PC-9 (cell line): Measurements from ENCODE around the gene OLIG2. TPM values are rescaled to one million over a fixed set of nuclear protein-coding genes. Genes with fewer than 3 reads are reported as not detected.

ENCODE experiments used
- BruUV-seq: library from RNA; stranded (reverse); fragments of 400-500 nt; replicated peaks from 2 replicates; lab custom pipeline; 2021; lab: Mats Ljungman, UMichigan
- CTCF ChIA-PET: fragments of 300-600 bp; sonication (Branson Sonifier 250); formaldehyde crosslinking; loops from one replicate; lab custom pipeline; 2022; ENCODE audit warnings: antibody characterized with exemption; lab: Charles Lee
- POLR2A ChIA-PET: fragments of 300-600 bp; sonication (Branson Sonifier 250); formaldehyde crosslinking; loops from one replicate; lab custom pipeline; 2022; ENCODE audit warnings: antibody characterized with exemption; ENCODE audit not compliant: unreplicated experiment; lab: Charles Lee
- DNase-seq, 2 experiments: peaks; one replicate each; pipeline versions ENCODE4 v3.0.0 to v3.0.0-alpha.2; 2015 to 2022; ENCODE audit warnings: mixed read lengths in 1 of 2
- H2AFZ ChIP-seq: fragments of 200-600 bp; sonication (generic); 2 replicates; pipeline ENCODE4 v1.8.1; 2017; ENCODE audit warnings: antibody characterized with exemption
- H3F3A ChIP-seq: fragments of 200-600 bp; sonication (generic); 2 replicates; pipeline ENCODE4 v1.8.1; 2017; ENCODE audit warnings: antibody characterized with exemption, mild to moderate bottlenecking, low read depth; ENCODE audit not compliant: insufficient read depth
- H3K27ac ChIP-seq: fragments of 200-600 bp; sonication (generic); 2 replicates; pipeline ENCODE4 v1.6.1; 2016; ENCODE audit warnings: mixed run types
- H3K27me3 ChIP-seq: fragments of 200-600 bp; sonication (generic); 2 replicates; pipeline ENCODE4 v1.6.1; 2016; ENCODE audit warnings: low read depth, mixed run types; ENCODE audit not compliant: insufficient read depth
- H3K36me3 ChIP-seq: fragments of 200-600 bp; sonication (generic); 2 replicates; pipeline ENCODE4 v1.6.1; 2016; ENCODE audit warnings: low read depth, mixed run types
- H3K4me1 ChIP-seq: fragments of 200-600 bp; sonication (generic); replicated peaks from 2 replicates; pipeline ENCODE4 v1.6.1; 2016; ENCODE audit warnings: mixed run types; ENCODE audit not compliant: insufficient read depth
- H3K4me2 ChIP-seq: fragments of 200-600 bp; sonication (generic); 2 replicates; pipeline ENCODE4 v1.6.1; 2017; ENCODE audit warnings: mixed run types
- H3K4me3 ChIP-seq: fragments of 200-600 bp; sonication (generic); 2 replicates; pipeline ENCODE4 v1.6.1; 2016; ENCODE audit warnings: mixed run types
- H3K79me2 ChIP-seq: fragments of 200-600 bp; sonication (generic); 2 replicates; pipeline ENCODE4 v1.6.1; 2017; ENCODE audit warnings: low read depth, mixed run types
- H3K9me2 ChIP-seq: fragments of 200-600 bp; sonication (generic); 2 replicates; pipeline ENCODE4 v1.8.1; 2017; ENCODE audit warnings: mild to moderate bottlenecking; ENCODE audit not compliant: insufficient read depth
- H3K9me3 ChIP-seq: fragments of 200-600 bp; sonication (generic); 2 replicates; pipeline ENCODE4 v1.8.1; 2016; ENCODE audit warnings: low read depth; ENCODE audit not compliant: insufficient read depth
- H4K20me1 ChIP-seq: fragments of 200-600 bp; sonication (generic); 2 replicates; pipeline ENCODE4 v1.8.1; 2017; ENCODE audit not compliant: insufficient read depth
- CTCF ChIP-seq: fragments of 200-600 bp; sonication (generic); conservative IDR thresholded peaks from 2 replicates; pipeline ENCODE4 v1.6.1; 2017; ENCODE audit warnings: mixed run types, antibody characterized with exemption, mild to moderate bottlenecking, moderate library complexity
- EZH2 ChIP-seq: fragments of 200-600 bp; sonication (generic); IDR thresholded peaks from 2 replicates; pipeline ENCODE4 v1.8.0; 2017; ENCODE audit warnings: antibody characterized with exemption, low read depth
- intact Hi-C: fragments of 100-400 bp; cut with micrococcal nuclease; formaldehyde crosslinking; loops from one replicate; pipeline ENCODE4 v1.10.0; 2022; ENCODE audit not compliant: unreplicated experiment
- total RNA-seq: library from RNA; stranded (reverse); gene quantifications from 2 replicates; pipeline ENCODE4 v1.2.3, GENCODE V29; 2021

The OLIG2 gene
- total RNA-seq, 1 experiment from 2014 or later = not detected

DNA sequence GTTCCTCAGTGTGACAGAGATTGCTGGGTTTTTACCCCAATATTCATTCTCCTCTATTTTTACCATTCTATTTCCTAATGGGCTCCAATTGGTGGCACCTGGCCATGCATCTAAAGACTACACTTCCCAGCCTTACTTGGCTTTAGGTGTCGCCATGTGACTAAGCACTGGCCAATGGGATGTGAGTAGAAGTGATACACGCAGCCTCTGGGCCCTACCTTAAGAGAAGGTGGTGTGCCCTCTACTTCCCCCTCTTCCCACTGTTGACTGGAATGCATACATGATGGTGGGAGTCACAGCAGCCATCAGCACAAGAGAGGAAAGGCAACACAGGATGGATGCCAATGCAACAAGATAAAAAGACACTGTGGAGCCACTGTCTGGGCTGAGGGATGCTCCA, 11.4 kb upstream of the OLIG2 start:
- H3K79me2 ChIP-seq = no peaks in the 10 kb centered on the region
- TF ChIP-seq CTCF = no peak
- TF ChIP-seq EZH2 = no peak
- H3F3A ChIP-seq = no peaks in the 10 kb centered on the region
- H2AFZ ChIP-seq = no peak overlapping the region
- POLR2A ChIA-PET = no interaction called here
- no peak for DNase-seq
- no peak overlapping the region for H3K4me2 ChIP-seq
- H3K9me3 ChIP-seq = no peaks in the 10 kb centered on the region
- CTCF ChIA-PET = no interaction called here
- no peaks in the 10 kb centered on the region for H3K36me3 ChIP-seq
- H3K9me2 ChIP-seq = no peaks in the 10 kb centered on the region
- no peak overlapping the region for H3K27ac ChIP-seq
- no peaks in the 10 kb centered on the region for H3K4me1 ChIP-seq
- no peak overlapping the region for H3K4me3 ChIP-seq
- no peaks in the 10 kb centered on the region for H4K20me1 ChIP-seq
- intact Hi-C loops = no loop called here
- no TSS peak for BruUV-seq
- H3K27me3 ChIP-seq = peaks cover 14% of the 10 kb centered on the region; the same call in 1 of the 2 replicates

DNA sequence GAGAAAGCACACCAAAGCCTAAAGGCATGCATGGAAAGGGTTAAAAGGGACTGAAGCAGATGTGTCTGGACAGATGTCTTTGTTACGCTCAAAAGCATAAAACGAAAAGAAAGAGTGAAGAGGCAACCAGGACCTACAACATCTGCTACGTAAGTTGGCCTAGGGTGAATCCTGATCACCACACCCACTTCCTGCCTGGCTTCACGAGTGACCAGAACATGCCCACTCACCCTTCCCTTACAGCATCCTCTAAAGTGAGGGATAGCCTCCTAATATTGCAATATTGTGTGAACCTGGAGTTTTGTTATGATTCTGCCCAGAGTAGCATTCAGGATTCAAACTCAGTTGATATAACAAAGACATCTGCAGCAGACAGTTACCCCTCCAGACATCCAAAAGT, 10.6 kb upstream of the OLIG2 start:
- no TSS peak for BruUV-seq
- POLR2A ChIA-PET = no interaction called here
- TF ChIP-seq EZH2 (no peak), CTCF (no peak)

GRCh38 chr21:33015756-33016155, 10.0 kb upstream of the OLIG2 start:
- intact Hi-C loops = no loop called here

More for the DNA sequence above, 10.6 kb upstream of the OLIG2 start:
- Histone ChIP-seq H3K4me1 (no peaks in the 10 kb centered on the region), H3F3A (no peaks in the 10 kb centered on the region), H3K79me2 (no peaks in the 10 kb centered on the region), H4K20me1 (no peaks in the 10 kb centered on the region), H3K27ac (no peak overlapping the region), H3K36me3 (no peaks in the 10 kb centered on the region), H3K4me3 (no peak overlapping the region), H2AFZ (no peak overlapping the region), H3K4me2 (no peak overlapping the region), H3K9me3 (no peaks in the 10 kb centered on the region), H3K27me3 (peaks cover 9% of the 10 kb centered on the region; the same call in 1 of the 2 replicates), H3K9me2 (no peaks in the 10 kb centered on the region)
- CTCF ChIA-PET = no interaction called here
- intact Hi-C loops = no loop called here
- DNase-seq = no peak

More at GRCh38 chr21:33015756-33016155, 10.0 kb upstream of the OLIG2 start:
- H3K9me2 ChIP-seq = no peaks in the 10 kb centered on the region
- H3K4me3 ChIP-seq = no peak overlapping the region
- no peak overlapping the region for H3K27ac ChIP-seq
- H3K79me2 ChIP-seq = no peaks in the 10 kb centered on the region
- no peaks in the 10 kb centered on the region for H3F3A ChIP-seq
- ChIA-PET POLR2A (no interaction called here), CTCF (no interaction called here)
- H3K4me1 ChIP-seq = no peaks in the 10 kb centered on the region
- no peak for TF ChIP-seq EZH2
- no peak for TF ChIP-seq CTCF
- H4K20me1 ChIP-seq = no peaks in the 10 kb centered on the region
- BruUV-seq = no TSS peak
- DNase-seq = no peak
- H2AFZ ChIP-seq = no peak overlapping the region
- no peaks in the 10 kb centered on the region for H3K9me3 ChIP-seq
- H3K27me3 ChIP-seq = peaks cover 5% of the 10 kb centered on the region; the same call in 1 of the 2 replicates
- no peaks in the 10 kb centered on the region for H3K36me3 ChIP-seq
- H3K4me2 ChIP-seq = no peak overlapping the region
